T-helper 2 cell (primary cell): ENCODE data around the gene CPXM2.
A peak's percentile ranks its signal among the peaks of the same experiment; 100 is the strongest.

ENCODE experiments used
- DNase-seq, 5 experiments: peaks; one replicate each; pipeline versions ENCODE4 v3.0.0 to v3.0.0-alpha.2; 2012 to 2022

The CPXM2 gene

DNA sequence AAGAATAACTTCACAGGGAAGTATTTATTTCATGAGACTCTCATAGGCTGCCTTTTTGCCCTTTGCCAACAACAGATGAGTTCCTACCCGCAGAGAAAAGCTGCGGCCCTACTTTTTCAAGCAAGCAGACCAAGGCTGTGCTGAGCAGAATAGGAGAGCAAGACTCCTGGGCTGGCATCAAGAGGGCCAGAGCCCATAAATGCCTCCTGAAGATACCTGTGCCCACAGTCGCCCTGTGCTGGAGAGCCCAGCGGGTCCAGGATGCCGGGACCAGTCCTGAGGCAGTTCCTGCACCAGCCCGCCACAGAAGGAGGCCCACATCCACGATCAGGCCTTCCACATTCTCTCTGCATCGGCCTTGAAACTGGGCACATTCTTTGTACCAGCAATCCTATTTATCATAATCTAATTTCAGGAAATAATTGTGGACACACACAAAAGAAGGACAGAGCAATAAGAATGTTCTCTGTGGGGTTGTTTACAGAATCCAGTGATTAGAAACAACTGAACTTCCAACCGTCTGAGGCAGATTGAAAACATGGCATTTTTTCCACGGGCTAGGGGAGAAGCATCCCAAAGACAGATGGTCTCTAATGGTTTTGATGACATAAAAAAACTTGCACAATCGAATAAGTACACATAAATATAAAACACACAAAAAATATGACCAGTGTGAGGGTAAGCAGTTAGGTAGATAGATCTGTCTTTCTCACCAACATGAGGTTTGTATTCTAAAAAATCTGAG lies 95.6 kb downstream of the CPXM2 start:
- no peak for DNase-seq

DNA sequence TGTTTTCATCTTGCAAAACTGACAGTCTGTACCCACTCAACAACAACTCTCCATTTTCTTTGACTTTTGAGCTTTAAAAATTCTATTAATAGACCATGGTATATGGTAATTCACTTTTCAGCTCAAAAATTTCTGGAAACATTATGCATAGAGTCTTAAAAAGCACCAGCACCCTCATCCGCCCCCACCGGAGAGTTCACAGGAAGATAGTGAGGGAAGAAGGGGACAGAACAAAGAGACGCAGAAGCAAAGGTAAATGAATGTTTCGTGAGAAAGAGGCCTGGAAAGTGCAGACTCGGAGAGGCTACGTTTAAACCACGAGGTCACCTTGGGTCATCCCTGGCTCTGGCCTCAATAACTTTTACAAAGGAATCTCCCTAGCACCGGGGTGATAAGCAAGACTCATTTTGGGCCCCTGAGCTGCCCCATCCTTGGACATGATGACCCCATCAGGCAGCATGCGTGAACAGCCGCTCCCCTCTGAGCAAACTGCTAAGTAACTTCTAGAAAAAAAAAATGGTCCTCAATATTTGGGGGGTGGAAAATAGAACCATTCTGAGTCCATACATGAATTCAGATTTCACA lies 96.3 kb downstream of the CPXM2 start:
- no peak for DNase-seq

DNA sequence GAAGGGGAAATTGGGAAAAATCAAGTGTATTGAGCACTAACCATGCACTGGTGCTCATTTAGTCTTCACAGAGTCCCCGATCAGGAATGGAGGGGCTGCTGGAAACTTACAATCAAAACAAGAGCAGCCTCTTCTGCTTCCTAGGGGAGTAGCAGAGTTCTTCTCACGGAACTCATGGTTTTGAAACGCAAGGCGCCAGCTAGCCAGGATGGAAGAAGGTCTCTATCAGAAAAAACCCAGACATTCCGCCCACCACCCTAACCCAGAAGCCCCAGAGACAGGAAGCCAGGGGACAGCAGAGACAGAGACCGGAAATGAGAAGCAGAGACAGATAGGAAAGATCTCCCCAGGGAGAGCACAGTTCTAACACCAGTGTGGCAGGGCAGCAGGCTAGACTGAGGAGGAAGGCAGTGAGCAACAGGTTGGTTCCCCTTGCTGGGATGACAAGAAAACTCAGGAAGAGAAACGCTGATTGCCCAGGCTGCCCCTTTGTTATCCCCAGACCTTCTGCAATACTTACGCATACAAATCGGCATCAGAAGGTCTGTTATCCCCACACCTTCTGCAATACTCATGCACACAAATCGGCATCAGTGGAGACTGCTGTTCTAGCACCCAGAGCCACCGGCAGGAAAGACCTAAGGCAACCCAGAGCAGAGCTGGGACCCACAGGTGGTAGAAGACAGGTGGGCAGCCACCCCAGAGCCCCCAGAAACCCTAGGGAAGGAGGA lies 99.2 kb downstream of the CPXM2 start:
- DNase-seq = no peak

DNA sequence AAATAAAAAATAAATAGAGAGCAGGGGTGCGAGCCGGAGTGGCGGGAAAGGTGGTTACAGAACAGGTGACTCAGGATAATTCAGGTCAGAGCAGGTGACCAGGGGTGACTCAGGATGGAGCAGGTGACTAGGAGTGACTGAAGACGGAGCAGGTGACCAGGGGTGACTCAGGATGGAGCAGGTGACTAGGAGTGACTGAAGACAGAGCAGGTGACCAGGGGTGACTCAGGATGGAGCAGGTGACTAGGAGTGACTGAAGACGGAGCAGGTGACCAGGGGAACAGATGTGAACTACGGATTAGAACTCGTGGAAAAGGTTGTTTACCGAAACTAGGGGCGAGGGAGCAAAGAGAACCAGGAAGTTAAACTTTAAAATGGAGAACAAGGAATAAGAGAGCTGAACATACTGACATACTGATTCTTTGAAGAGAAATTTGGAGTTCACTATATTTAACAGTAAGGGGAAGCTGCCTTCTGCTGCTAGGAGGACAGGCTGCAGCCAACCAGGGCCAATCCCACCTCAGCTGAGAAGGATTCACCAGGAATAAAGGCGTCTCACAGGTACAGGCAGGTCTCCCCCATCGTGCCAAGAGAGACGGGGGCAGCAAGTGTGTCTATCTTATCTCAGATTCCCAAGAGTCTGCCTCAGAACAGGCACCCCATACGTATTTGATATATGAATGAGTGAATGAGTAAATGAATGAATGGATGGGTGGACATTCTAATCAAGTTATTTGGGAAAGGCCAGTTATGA lies 101.3 kb downstream of the CPXM2 start:
- DNase-seq = no peak

DNA sequence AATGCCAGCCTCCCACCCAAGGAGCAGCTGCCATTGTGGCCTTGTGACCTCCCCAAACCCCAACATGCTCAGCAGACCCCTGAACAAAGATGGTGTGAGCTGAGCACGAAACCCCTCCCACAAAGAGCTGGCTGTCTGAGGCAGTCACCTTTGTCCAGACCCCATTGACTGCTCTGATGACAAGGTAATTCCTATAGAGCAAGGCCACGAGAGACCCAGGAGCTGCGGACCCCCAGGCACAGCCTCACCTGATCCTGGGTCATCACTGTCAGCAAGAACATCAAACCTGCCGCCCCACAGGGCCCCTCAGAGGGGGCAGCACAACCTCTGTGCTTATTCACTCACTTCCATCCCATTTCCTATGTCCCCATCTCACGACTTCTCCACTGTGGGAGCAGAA lies 102.6 kb downstream of the CPXM2 start:
- no peak for DNase-seq

DNA sequence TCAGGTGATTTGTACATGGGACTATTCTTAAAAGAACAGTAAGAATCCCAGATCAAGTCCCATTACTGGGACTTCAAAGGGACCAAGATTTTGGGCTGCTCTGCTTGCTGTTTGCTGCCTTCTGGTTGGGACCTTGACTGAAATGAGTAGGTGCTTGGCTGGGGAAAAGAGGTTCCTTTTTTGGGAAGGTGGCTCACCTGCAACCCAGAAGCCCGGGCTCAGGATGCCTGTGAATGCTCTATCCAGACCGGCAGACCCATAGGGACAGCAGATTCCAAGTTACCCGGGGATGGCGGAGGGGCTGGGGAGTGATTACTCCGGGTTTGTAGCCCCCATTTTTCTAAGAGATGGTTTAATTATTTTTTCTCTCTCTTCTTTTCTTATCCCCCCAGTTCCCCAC lies 104.0 kb downstream of the CPXM2 start:
- DNase-seq = no peak

DNA sequence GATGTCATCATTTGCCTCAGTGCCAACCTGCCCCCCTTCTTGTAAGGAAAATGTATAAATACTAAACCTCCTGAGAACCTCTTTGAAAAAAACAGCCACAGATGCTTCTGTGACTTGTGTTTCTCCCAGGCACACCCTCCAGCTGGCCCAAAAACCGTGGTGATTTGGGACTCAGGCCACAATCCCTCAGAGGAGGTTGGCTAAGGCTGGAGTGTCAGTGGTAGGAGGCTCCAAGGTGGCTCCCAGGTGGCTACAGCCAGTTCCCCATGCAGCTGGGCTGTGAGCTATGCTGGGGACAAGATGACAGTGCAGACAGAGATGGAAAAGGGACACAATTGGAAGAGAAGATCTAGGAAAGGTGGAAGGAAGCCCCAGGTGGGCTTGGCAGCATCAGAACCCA lies 104.7 kb downstream of the CPXM2 start:
- no peak for DNase-seq

DNA sequence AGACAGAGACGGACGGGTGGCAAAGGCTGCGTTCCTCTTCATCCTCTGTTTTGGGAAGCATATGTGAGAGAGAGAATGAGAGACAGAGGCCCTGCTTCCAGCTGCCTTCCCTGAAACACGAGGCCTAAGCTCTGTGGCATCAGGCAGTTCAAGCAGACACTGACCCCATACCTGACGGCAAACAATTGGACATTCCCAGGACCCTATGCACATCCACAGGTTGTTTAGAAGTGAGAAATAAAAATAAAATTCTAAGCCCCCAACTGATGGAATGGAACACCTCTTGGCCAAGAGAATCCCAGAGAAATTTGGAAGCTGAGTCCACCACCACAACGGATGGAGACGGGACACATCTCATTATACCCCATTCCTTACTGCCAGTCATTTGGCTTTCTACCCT lies 105.3 kb downstream of the CPXM2 start:
- no peak for DNase-seq

DNA sequence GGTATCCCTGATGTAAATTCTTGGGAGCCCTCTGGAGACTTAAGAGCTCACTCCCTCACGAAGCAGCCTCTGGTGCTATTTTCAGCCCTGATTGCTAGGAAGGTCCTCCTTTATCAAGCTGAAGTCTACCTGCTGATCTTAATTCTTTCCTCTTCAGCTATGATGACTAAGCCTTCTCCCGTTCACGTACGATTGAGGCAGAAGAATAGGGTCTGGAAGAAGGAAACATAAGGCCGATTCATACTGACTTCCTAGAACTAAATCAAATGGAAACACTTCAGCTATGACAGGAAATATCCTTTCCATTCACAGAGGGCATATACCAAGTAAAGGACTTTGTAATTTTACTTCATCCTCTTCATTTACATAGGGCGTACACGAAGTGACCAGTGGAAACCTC lies 107.0 kb downstream of the CPXM2 start:
- no peak for DNase-seq

DNA sequence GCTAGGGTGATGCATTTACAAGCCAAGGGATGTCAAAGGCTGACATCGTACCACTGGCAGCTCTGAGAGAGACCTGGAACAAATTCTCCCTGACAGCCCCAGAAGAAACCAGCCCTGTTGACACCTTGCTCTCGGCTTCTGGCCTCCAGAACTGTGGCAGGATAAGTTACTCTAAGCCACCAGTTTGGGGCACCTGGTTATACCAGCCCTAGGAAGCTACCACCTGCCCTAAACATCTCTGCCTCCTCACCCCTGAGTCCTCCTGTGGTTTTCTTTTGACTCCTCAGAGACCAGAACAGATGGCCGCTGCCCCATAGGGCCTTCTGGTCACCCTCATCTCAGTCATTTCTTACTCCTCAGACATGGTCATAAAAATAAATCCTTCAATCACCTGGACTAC lies 107.4 kb downstream of the CPXM2 start:
- no peak for DNase-seq

DNA sequence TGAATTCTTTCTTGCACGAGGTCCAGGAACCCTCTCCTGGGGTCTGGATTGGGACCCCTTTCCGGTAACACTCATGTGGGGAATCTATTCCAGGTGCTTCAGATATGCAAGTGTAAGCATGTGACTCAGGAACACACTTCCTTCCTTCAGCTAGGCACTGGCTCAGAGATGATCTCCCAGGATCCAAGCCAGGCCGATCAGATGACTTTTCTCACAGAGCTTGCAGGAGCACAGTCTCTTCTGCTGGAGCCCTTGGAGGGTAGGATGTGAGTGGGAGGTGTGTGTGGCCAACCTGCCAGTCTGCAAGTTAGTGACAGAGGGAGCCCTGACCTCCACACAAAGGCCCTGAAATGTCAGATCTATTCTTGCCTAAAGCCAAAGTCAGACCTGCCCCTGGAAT lies 108.3 kb downstream of the CPXM2 start:
- DNase-seq = no peak

DNA sequence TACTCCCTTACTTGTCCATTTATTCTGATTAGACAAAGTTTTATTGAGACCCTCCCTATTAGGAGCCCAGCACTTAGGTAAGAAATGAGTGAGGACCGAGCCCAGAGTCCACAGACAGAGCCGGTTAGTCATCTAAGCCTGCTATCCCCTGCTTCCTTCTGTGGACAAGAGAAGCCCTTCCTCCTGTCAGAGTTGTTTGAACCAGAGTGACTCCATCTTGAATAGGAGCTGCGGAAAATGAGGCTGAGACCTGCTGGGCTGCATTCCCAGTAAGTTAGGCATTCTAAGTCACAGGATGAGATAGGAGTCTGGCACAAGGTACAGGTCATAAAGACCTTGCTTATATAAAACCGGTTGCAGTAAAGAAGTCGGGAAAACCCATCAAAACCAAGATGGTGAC lies 109.1 kb downstream of the CPXM2 start:
- no peak for DNase-seq

DNA sequence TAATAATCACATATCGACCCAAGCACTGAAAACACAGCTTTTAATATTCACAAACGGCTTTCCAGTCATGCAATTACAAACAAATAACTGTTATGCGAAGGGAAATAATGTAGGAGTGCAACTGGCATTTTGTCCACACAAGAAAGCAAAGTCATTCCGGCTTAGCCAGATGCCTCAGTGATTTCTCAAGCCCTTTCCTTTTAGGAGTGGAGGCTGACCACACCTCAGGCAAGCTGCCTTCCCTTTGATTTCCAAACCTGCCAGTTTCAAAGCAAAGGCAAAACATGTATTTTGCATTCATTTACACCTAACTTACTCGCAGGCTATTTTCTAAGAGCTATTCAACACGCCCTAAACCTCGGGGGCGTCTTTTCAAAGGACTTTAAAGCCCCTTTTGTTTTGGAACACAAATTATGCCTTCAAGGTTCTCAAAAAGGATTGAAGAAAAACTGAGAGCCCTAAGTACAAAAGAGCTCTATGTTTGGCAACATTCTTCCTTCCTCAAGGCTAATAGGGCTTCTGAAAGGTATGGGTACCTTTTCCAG lies 109.6 kb downstream of the CPXM2 start:
- DNase-seq = no peak

DNA sequence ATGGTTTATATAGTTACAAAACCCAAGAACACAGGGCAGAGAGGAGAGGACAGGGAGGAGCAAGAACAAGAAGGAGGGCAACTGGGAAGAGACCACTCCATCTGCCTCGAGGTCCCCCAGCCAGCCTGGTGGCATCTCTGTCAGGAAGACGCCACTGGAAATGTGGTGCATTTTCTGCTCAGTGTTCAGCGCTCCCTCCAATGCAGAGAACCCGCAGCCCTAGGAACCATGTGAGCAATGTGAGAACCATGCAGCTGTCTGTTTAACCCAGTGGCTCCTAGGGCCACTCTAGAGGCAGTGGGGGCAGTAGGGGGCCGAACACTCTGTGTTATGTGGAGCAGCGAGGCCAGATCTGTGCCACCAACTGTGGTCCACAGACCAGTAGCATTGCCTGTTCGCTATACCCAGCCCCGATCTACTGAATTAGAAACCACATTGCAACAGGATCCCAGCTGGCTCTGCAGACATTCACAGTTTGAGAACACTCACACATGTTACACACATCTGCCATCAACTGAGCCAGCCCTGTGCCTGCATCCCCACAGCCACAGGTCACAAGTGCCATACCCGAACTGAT lies 110.2 kb downstream of the CPXM2 start:
- DNase-seq = no peak

DNA sequence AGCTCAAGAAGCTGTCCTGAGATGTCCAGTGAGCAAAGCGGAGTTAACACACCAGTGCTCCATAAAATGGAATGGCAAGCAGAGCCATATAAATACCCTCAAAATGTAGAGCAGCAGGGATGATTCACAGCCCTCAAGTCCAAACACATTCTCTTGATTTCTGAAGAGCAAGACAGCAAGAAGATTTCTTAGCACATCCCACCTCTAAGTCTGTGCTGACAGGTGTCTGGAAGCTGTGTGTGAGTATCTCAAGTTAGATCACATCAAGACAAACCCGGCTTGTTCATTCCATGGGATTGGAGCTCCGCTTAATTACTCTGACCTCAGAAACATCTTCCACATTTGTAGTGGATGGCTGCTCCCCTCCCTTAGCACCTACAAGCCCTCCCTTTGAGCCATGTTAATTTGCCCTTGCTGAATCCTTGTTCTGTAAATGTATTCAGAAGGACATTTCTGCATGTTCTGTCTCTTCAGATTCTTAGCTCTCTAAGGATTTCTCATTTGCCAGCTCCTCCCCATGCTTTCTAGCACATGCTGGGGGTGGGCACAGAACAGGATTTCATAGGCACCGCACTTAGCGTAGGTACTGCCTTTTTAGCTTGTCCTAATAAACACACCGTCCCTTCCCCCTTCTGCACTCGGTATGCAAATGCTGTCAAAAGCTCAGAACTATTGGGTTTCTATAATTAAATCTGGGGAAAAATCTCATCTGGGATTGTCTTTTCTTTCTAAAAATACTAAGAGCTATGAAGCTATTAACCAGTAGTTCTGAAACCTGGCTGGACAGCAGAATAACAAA lies 112.7 kb downstream of the CPXM2 start:
- no peak for DNase-seq

DNA sequence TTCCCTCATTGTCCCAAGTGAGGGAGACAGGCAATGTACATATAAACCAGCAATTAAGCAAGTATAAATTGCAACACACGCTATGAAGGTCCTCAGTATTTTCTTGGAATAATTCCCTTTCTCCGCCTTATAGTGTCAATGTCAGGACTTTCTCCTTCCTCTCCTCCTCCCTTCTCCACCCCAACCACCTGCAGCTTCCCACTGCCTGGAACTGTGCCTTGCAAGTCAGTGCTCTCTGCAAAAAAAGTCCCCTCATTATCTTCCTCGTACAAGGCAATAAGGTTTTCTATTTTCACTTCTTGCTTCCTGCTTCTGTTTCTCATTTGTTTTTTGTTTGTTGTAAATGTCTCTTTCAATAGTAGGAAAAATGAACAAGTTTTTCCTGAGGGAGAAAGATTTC lies 113.7 kb downstream of the CPXM2 start:
- no peak for DNase-seq

DNA sequence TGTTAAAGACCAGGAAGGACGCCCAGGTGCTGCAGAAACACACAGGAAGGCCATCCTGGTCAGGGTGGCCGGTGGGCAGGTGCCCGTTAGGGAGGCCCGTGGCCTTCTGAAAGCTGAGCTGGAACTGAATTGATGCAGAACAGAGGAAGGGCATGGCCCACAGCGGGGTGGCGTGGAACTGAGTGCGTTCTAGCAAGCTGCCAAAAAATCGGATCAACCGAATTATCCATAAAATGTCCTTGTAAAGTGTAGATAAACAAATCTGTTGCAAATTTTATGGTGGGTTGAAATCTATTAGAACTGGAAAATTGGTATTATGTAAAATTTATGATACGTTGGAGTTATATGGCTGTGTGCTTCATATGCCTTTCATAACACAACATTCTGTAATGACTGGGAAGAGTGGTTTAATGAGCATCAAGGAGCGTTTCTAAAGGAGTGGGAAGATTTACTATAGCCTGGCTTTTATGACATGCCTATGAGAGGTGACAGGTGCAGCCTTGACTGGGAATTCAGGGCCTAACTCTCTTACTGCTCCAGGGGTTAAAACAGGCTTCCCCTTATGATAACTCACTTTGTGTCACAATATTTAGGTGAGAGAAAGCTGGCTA lies 117.4 kb downstream of the CPXM2 start:
- DNase-seq = no peak

DNA sequence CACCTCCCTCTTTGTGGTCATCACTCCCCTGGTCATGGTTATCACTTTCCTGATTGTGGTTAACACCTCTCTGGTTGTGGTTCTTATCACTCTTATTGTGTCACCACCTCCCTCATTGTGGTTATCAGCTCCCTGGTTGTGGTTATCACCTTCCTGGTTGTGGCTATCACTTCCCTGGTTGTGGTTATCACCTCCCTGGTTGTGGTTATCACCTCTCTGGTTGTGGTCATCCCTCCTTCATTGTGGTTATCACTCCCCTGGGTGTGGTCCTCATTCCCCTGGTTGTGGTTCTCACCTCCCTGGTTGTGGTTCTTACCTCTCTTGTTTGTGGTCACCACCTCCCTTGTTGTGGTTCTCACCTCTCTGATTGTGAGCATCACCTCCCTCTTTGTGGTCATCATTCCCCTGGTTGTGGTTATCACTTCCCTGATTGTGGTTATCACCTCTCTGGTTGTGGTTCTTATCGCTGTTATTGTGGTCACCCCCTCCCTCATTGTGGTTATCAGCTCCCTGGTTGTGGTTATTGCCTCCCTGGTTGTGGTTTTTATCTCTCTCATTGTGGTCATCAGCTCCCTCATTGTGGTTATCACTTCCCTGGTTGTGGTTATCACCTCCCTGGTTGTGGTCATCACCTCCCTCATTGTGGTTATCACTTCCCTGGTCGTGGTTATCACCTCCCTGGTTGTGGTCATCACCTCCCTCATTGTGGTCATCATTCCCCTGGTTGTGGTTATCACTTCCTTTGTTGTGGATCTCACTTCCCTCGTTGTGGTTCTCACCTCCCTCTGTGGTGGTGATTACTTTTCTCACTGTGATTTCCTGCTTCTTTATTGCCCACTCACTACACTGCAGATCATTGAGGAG lies 118.7 kb downstream of the CPXM2 start:
- peak in 2 of 5 experiments; percentile 9 to 53 for DNase-seq

DNA sequence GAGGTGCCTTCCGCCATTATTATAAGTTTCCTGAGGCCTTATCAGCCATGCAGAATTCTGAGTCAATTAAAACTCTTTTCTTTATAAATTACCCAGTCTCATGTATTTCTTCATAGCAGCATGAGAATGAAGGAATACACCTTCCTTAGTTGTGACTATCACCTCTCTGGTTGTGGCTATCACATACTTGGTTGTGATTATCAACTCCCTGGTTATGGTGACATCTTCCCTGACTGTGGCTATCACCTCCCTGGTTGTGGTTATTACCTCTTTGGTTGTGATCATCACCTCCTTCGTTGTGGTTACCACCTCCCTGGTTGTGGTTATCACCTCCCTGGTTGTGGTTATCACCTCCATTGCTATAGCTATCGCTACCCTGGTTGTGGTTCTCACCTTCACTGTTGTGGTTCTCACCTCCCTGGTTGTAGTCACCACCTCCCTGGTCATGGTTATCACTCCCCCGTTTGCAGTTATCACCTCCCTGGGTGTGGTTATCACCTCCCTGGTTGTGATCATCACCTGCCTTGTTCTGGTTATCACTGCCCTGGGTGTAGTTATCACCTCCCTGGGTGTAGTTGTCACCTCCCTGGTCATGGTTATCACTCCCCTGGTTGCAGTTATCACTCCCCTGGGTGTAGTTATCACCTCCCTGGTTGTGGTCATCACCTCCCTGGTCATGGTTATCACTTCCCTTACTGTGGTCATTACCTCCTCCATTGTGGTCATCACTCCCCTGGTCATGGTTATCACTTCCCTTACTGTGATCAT lies 119.5 kb downstream of the CPXM2 start:
- peak in 2 of 5 experiments; percentile 15 to 34 for DNase-seq

DNA sequence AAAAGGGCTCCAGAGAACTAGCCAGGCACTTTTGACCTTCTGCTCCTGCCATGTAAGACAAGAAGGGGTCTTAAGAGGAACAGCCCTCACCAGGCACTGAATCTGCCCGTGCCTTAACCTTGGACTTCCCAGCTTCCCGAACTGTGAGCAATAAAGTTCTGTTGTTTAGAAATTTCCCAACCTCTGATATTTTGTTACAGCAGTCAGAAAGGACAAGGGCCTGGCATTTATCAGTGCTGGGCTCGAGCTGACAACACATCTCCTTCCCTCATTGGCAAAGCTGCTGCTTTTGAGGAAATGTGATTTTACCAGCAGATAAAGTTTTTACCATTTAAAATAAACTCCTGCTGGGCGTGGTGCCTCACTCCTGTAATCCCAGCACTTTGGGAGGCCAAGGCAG lies 122.0 kb downstream of the CPXM2 start:
- DNase-seq = no peak
